ENCODE results near the gene IL17A.

GRCh38 chr6:52201046-52201445 is 14.9 kb downstream of the IL17A start:
- TF ChIP-seq CTCF (IDR thresholded peaks at IDR 0.05 in 4 of 5, conservative IDR thresholded peaks at IDR 0.05 in 1 of 5) (no peak), POLR2A (IDR thresholded peaks at IDR 0.05) (no peak)
